ENCODE measurements around the gene SRD5A3.
"Not testable (repeated sequence)": the region's sequence is repeated elsewhere in the genome, so short reads cannot be mapped to it uniquely, and the experiment has no call there.

The SRD5A3 gene

DNA sequence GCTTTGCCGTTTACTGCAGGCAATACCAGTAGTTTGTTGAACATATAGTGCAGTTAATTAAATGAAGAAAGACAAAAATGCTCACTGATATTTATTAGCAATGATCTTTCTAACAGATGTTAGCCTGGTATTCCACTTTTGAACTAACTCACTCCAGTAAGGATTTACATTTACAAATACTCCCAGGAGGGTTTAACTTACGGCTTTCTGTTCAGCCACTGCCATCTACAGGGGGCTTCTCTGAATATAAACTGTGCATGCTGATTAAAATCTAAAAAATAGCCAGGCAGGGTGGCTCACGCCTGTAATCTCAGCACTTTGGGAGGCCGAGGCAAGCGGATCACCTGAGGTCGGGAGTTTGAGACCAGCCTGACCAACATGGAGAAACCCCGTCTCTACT lies 2.2 kb upstream of the SRD5A3 start:
- FAIRE-seq (no peak), DNase-seq (ENCODE audit: extremely low spot score, insufficient read length, low read depth) (no peak)

DNA sequence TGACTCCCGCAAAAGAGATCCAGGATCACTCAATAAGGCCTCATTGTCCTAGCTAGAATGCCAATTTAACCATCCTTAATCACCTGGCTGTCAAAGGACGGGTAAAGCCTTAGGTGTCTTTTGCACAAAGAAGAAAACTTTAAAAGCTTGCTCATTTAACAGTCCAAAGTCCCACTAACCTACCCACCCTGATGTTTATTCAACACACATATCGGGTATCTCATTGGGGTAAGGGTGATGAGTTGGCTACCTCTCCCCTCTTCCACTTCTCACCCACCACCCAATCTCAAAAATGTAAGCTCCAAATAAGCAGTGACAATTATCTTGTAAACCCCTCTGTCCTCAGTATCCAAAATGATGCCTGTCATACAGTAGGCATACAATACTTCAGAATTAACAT lies 988 bp upstream of the SRD5A3 start:
- DNase-seq (ENCODE audit: extremely low spot score, insufficient read length, low read depth): no peak
- no peak for FAIRE-seq

DNA sequence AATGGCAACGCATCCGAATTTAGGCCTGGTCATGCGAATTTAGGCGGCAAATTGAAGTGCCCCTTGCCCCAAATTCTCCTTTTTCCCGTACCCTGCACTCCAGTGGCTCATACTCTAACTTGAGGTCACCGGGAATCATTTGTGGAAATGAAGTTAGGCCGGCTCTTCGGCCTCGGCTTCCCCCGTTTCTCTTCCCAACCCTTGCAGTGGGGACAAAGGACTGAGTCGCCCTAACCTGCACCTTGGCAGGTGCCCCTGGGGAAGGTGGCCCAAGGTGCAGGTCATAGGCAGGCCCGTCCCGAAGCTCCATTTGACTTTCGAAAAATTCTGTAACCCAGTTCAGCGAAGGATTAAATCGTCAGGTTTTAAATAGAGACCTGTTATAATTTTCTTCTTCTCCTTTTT lies 811 bp downstream of the SRD5A3 start:
- DNase-seq (ENCODE audit: extremely low spot score, insufficient read length, low read depth) (no peak), FAIRE-seq (no peak)

DNA sequence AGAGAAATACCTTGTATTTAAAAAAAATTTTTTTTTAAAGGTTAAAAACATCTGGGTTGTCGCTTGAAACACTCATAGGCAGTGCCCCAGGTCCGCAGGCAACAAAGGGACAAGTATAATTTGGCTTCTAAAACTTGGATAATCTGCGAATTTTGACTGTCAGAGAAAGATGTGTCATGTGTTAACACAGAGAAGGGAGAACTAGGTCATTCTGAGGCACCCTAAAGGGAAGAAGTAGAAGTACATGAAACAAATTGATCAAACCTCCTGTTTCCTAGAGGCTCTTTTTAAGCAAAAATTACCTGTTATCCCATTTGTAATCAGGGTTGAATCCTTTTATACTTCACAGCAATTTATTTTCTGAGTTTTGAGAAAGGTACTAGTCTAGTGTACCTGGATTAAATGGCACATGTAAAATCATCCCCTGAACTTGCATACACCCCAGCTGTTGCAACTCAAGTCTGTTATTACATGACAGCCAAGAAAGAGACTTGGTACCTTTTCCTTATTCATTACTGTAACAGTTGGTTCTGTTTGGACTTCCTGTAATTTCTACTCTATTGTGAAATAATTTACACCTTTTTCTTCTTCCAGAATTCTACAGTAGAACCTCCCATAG lies 1.7 kb downstream of the SRD5A3 start:
- no peak for DNase-seq (ENCODE audit: extremely low spot score, insufficient read length, low read depth)
- FAIRE-seq: no peak

DNA sequence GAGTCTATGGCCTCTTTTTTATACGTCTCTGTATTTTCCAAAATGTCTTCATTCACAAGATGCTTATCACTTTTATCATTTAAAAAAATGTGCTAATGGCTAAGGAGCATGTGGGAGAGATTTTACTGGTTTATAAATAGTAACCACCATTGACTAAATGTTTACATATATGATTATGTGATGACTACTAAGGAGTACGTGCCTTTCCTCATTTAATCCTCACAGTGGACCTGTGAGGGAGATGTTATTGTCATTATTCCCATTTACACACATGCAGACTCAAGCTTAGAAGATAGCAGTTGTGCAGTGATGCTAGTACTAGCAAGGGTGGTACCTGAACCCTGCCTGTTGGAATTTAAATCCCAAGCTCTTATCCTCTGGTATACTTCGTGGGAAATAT lies 2.4 kb downstream of the SRD5A3 start:
- DNase-seq (ENCODE audit: extremely low spot score, insufficient read length, low read depth): no peak
- no peak for FAIRE-seq

DNA sequence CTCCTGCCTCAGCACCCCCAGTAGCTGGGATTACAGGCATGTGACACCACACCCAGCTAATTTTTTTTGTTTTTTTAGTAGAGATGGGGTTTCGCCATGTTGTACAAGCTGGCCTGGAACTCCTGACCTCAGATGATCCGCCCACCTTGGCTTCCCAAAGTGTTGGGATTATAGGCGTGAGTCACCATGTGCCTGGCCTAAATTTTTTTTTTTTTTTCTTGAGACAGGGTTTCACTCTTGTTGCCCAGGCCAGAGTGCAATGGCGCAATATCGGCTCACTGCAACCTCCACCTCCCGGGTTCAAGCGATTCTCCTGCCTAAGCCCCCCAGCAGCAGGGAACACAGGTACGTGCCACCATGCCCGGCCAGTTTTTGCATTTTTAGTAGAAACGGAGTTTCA lies 4.8 kb downstream of the SRD5A3 start:
- FAIRE-seq; DNase-seq (ENCODE audit: extremely low spot score, insufficient read length, low read depth): not testable (repeated sequence)

DNA sequence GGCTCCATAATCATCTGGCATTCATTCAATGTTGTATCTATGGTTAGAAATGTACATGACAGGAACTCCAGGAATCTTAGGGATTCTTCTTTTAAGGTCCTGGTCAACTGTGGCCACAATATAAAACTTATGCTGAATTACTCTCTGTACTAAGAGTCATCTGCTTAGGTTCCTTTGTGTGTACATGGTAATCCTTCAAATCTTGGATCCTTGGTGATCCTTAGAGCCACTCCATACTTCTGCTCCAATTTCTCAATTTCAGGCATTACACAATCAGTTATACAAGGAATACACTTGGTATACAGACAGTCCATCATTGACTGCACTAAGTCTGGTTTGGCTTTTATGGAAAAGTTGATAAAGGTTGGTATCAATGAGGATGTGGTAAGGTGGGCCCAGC lies 5.8 kb downstream of the SRD5A3 start:
- DNase-seq (ENCODE audit: extremely low spot score, insufficient read length, low read depth): no peak
- no peak for FAIRE-seq

DNA sequence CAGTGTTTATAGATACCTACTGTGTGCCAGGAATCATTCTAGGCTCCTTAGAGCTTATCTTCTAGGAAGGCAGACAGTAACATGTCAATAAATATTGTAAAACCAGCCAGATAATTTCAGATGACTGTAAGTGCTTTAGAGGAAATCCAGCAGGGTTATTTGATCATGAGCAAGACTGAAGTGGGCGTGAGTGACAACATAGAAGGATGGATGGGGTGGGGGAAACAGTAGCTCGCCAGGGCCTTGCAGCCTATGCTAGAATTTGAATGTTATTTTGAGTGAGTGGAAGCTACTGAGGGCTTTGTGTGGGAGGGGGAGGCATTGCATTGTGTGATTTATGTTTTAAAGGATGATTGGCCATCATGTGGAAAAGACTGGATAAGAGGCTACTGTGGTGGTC lies 6.7 kb downstream of the SRD5A3 start:
- no peak for DNase-seq (ENCODE audit: extremely low spot score, insufficient read length, low read depth)
- FAIRE-seq: no peak

DNA sequence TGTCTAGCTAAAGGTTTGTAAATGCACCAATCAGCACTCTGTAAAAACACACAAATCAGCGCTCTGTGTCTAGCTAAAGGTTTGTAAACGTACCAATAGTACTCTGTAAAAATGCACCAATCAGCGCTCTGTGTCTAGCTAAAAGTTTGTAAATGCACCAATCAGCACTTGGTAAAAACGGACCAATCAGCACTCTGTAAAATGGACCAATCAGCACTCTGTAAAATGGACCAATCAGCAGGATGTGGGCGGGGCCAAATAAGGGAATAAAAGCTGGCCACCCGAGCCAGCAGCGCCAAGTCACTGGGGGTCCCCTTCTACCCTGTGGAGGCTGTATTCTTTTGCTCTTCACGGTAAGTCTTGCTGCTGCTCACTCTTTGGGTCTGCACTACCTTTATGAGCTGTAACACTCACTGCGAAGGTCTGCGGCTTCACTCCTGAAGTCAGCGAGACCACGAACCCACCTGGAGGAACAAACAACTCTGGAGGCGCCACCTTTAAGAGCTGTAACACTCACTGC lies 7.2 kb downstream of the SRD5A3 start:
- FAIRE-seq; DNase-seq (ENCODE audit: extremely low spot score, insufficient read length, low read depth): not testable (repeated sequence)

DNA sequence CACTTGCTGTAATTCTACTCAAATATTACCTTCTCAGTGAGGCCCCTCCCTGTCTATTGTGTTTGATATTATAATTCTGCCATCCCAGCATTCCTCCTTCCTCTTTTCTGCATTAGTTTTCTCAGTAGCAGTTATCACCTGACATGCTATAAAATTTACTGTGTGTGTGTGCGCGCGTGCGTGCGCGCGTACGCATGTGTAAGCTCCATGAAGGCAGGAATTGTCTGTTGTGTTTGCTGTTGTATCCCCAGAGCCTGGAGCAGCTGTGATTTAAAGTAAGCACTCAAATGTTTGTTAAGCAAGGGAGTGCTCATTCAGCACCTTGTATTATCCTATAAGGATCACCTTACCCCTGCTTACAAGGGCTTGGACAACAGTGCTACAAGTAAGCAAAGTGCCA lies 8.6 kb downstream of the SRD5A3 start:
- FAIRE-seq: no peak
- DNase-seq (ENCODE audit: extremely low spot score, insufficient read length, low read depth): no peak

DNA sequence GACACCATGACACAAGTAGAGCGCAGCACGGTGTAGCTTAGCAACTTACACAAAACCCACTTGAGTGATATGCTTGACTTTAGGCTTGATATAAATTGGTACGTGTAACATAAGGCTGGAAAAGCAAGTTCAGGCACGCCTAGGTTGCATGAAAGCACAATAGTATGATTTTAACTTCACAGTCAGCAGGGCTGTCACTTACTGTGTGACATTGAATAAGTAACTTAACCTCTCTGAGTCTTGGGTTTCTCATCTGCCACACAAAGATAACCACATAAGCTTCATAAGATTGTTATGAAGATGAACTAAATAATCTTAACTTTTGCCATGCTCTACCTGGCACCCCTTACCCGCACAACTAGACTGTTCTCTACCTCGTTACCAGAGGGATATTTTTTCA lies 9.5 kb downstream of the SRD5A3 start:
- DNase-seq (ENCODE audit: extremely low spot score, insufficient read length, low read depth): no peak
- FAIRE-seq: no peak

DNA sequence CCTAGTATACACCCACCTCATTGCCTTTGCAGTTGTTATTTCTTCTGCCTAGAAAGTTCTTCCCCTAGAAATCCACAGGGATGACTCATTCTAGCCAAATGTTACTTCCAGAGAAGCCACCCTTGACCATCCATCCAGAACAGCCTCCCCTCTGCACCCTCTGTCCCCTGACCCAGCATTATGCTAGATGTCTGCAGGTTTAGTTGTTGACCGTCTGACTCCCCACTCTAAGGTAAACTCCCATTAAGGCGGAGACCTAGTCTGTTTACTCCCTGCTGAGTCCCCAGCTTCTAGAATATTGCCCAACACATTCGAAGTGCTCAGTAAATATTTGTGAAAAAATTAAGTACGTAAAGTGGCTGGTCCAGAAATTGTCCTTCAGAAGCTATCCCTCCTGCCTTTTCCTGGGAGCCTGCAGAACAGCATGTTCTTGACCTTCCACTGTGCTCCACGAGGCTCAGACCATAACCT lies 11.0 kb downstream of the SRD5A3 start:
- DNase-seq (ENCODE audit: extremely low spot score, insufficient read length, low read depth) (no peak), FAIRE-seq (no peak)

DNA sequence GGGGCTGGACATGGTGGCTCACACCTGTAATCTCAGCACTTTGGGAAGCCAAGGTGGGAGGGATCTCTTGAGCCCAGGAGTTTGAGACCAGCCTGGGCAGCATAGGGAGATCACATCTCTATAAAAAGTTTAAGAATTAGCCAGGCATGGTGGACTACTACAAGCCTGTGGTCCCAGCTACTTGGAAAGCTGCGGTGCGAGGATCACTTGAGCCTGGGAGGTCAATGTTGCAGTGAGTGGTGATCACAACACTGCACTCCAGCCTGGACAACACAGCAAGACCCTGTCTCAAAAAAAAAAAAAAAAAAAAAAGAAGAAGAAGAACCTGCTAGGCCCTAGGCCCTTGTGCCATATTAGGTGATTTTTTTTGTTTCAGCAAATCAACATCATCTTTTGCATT lies 12.2 kb downstream of the SRD5A3 start:
- no peak for DNase-seq (ENCODE audit: extremely low spot score, insufficient read length, low read depth)
- no peak for FAIRE-seq

DNA sequence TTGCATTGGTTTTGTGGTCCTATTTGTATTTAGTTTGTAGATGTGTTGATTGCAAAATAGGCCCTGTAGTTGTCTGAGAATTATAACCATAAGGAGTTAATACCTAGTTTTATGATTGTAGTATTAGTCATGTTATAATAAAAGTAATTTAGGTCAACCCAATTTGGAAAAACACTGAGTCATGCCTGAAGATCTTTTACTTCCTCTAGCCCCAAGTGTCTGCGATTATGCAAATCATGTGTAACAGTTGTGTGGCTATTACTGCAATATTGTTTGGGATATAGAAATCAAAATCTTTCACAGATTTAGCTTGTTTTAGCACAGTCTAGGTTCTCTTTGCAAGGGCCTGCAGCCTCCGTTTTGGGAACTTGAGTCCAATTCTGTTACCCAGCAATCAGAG lies 12.6 kb downstream of the SRD5A3 start:
- FAIRE-seq: peak; percentile 21
- DNase-seq (ENCODE audit: extremely low spot score, insufficient read length, low read depth): peak; percentile 15

DNA sequence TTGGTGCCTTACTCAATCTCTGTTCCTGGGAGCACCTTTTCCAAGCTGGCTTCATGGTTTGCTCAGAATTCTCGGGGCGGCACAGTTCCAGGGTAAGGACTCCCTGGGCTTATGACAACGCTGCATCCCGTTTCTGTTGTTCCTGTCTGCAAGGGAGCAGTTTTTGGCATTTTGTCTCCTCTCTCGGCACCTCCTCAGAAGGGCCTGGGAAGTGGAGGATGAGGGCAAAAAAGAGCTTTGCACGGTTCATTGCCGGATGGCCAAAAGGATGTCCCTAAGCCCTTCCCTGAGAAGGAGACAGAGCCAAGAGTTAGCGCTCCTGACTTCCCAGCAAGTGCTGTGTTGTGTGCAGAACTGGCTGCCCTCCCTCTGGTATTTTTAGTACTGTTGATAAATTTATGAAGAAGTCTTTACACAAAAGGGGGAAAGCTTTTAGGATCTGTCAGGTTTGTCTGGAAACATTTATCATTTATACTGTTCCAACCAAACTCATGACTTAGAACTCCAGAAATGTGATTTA lies 13.4 kb downstream of the SRD5A3 start:
- DNase-seq (ENCODE audit: extremely low spot score, insufficient read length, low read depth) (no peak), FAIRE-seq (no peak)

DNA sequence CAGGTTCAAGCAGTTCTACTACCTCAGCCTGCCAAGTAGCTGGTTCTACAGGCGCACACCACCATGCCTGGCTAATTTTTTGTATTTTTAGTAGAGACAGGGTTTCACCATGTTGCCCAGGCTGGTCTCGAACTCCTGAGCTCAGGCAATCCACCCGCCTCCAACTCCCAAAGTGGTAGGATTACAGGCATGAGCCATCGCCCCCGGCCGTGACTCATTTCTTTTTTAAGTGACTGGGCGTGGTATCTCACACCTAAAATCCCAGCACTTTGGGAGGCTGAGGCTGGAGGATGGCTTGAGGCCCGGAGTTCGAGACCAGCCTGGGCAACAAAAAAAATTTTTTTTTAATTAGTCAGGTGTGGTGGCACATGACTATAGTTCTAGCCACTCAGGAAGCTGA lies 16.9 kb downstream of the SRD5A3 start:
- not testable (repeated sequence) for FAIRE-seq; DNase-seq (ENCODE audit: extremely low spot score, insufficient read length, low read depth)

DNA sequence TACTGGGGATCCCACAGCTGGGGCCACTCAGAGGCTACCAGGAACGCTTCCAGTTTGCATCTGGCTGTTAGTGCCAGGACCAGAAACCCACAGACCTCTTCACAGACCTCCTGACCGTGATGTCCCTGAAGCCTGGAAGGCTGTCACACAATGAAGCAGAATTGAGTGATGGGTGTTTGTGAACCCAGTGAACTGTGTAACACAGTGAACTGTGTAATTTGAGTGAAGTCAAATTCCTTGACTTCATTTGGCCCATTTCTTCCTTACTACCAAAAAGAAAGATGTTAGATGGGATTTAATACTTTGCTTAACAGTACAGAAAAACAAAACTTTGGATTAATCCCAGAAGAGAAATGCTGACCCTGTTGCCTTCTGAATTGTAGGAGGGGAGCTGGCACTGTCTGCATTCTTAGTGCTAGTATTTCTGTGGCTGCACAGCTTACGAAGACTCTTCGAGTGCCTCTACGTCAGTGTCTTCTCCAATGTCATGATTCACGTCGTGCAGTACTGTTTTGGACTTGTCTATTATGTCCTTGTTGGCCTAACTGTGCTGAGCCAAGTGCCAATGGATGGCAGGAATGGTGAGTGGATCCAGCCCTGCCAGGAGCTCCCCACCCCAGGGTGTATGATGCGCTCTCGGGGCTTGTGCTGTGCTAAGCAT lies 17.8 kb downstream of the SRD5A3 start:
- no peak for DNase-seq (ENCODE audit: extremely low spot score, insufficient read length, low read depth)
- FAIRE-seq: no peak

DNA sequence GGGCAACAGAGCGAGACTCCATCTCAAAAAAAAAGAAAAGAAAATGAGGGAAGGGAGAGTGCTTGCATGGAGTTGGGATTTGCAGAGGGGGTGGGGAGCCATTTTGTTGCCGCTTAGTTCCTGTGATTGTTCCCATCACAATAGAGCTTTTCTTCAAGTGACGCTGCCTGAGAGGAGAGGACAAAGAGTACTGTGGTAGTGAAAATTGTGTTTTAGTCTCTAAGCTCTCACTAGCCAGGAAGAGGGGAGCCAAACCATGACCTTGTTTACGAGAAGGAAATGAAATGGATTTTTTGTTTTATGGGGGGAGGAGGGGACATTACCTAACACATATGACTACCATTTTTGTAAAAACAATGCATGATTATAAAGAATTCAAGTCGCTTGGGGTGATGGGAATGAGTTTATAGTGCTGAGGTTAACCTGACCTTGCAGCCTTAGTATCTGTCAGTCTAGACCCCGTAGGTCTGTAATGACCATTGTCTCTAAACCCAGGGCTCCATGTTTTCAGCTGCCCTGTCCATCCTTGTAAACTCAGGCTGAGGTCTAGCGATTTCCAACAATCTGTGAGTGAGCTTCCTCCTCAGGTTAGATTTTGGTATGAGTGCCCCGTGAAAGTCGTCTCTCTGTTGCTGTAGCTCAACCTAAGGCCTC lies 18.8 kb downstream of the SRD5A3 start:
- FAIRE-seq: no peak
- DNase-seq (ENCODE audit: extremely low spot score, insufficient read length, low read depth): no peak

DNA sequence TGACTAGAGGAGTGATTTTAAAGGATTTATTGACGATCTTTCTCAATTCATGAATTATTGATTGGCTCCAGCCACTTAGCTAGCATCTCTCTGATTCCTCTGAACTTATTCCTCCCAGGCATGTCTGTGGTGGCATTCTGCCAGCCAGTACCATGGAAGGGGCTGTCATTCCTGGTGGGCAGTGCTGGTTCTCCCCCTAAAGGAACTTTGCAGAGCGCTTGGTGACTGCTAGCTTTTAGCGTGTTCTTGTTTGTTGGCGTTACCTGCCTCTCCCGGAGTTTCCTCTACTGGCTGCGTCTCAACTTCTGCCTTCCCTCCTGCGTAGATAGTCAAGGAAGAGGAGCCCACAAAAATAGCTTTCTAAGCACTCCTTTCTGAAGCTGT lies 19.3 kb downstream of the SRD5A3 start:
- DNase-seq (ENCODE audit: extremely low spot score, insufficient read length, low read depth) (no peak), FAIRE-seq (no peak)

DNA sequence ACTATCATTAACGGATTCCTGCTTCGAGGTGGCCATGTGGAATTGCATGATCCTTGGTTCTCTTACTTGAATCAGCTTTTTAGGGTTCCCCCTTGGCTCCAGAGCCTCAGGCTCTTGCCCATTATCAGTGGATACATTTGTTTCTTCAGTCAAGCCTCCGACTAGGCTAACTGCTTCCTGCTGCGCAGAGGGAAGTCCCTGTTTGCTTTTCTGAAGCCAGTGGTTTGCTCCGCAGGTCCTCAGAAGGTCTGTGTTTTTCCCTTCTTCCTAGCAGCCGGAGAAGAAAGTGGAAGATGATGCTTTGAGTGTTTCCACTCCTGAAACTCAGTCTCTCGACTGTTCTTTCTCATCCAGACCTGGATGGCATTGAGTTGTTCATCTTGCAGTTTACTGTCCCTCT lies 20.6 kb downstream of the SRD5A3 start:
- FAIRE-seq (no peak), DNase-seq (ENCODE audit: extremely low spot score, insufficient read length, low read depth) (no peak)

DNA sequence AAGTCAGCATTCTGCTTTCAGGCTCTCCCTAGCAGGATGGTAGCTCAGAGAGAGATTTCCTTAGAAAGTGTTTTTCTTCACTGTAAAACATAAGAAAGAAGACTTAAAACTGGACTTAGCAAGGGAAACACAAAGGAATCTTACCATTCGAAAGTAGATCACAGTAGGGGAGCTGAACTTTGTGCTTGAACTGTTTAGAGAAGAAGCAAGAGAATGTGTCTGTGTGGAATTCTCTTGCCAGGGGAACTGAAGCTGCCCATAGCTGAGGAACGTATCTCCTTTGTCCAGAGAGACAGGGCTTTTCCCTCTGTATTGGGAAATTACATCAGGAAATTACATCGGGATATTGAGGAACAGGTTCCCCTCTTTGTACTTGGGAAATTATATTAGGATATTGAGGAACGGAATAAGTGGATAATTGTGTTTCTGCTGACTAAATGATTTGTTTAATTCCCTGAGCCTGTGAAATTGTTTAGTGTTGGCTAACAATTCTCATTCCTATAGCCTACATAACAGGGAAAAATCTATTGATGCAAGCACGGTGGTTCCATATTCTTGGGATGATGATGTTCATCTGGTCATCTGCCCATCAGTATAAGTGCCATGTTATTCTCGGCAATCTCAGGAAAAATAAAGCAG lies 21.2 kb downstream of the SRD5A3 start:
- FAIRE-seq (no peak), DNase-seq (ENCODE audit: extremely low spot score, insufficient read length, low read depth) (no peak)
